ENCODE results near the gene MED27.

GRCh38 chr9:132004323-132004722, 75.3 kb downstream of the MED27 start:
- TF ChIP-seq MYC (IDR thresholded peaks at IDR 0.05; ENCODE audit: insufficient read depth, insufficient read length, insufficient replicate concordance, low read length, severe bottlenecking) (no peak), BRCA1 (IDR thresholded peaks at IDR 0.05; ENCODE audit: low read depth, low read length) (no peak), SUPT20H (IDR thresholded peaks at IDR 0.05; ENCODE audit: borderline replicate concordance, control insufficient read depth, low read depth, low read length) (no peak), BCLAF1 (IDR thresholded peaks at IDR 0.05) (no peak), ZNF217 (IDR thresholded peaks at IDR 0.05) (no peak), FOXM1 (IDR thresholded peaks at IDR 0.05; ENCODE audit: low read depth, low read length) (no peak), POLR2AphosphoS2 (IDR thresholded peaks at IDR 0.05; ENCODE audit: low read depth, low read length) (no peak), POLR2AphosphoS5 (IDR thresholded peaks at IDR 0.05; ENCODE audit: low read length) (no peak), ESRRA (IDR thresholded peaks at IDR 0.05; ENCODE audit: low read length) (no peak), SMAD5 (IDR thresholded peaks at IDR 0.05; ENCODE audit: low read depth) (no peak), ZNF274 (IDR thresholded peaks at IDR 0.05; ENCODE audit: insufficient read depth, insufficient read length) (no peak), ZNF384 (IDR thresholded peaks at IDR 0.05; ENCODE audit: borderline replicate concordance, low read depth, low read length) (no peak), TAF1 (IDR thresholded peaks at IDR 0.05; ENCODE audit: borderline replicate concordance, low read depth, low read length) (no peak)
- TF ChIP-seq, protein P1, sequence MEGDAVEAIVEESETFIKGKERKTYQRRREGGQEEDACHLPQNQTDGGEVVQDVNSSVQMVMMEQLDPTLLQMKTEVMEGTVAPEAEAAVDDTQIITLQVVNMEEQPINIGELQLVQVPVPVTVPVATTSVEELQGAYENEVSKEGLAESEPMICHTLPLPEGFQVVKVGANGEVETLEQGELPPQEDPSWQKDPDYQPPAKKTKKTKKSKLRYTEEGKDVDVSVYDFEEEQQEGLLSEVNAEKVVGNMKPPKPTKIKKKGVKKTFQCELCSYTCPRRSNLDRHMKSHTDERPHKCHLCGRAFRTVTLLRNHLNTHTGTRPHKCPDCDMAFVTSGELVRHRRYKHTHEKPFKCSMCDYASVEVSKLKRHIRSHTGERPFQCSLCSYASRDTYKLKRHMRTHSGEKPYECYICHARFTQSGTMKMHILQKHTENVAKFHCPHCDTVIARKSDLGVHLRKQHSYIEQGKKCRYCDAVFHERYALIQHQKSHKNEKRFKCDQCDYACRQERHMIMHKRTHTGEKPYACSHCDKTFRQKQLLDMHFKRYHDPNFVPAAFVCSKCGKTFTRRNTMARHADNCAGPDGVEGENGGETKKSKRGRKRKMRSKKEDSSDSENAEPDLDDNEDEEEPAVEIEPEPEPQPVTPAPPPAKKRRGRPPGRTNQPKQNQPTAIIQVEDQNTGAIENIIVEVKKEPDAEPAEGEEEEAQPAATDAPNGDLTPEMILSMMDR (IDR thresholded peaks at IDR 0.05 in 2 of 3, conservative IDR thresholded peaks at IDR 0.05 in 1 of 3; ENCODE audit: control insufficient read depth in 2 of 3, extremely low read depth in 1 of 3, insufficient read depth in 1 of 3, low read depth in 3 of 3, low read length in 3 of 3) = no peak
